Measurements from ENCODE around the gene PPDPF.

GRCh38 chr20:63561624-63562396, 41.2 kb downstream of the PPDPF start:
- TF ChIP-seq ZNF565 (CRISPR knock-in tag; conservative IDR thresholded peaks at IDR 0.05; ENCODE audit: low read depth): no peak
- TF ChIP-seq ARNTL (CRISPR knock-in tag; IDR thresholded peaks at IDR 0.05; ENCODE audit: borderline replicate concordance, low read depth): no peak
- TF ChIP-seq, protein P1, sequence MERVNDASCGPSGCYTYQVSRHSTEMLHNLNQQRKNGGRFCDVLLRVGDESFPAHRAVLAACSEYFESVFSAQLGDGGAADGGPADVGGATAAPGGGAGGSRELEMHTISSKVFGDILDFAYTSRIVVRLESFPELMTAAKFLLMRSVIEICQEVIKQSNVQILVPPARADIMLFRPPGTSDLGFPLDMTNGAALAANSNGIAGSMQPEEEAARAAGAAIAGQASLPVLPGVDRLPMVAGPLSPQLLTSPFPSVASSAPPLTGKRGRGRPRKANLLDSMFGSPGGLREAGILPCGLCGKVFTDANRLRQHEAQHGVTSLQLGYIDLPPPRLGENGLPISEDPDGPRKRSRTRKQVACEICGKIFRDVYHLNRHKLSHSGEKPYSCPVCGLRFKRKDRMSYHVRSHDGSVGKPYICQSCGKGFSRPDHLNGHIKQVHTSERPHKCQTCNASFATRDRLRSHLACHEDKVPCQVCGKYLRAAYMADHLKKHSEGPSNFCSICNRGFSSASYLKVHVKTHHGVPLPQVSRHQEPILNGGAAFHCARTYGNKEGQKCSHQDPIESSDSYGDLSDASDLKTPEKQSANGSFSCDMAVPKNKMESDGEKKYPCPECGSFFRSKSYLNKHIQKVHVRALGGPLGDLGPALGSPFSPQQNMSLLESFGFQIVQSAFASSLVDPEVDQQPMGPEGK (CRISPR knock-in tag; IDR thresholded peaks at IDR 0.05; ENCODE audit: borderline replicate concordance): no peak
- no peak for TF ChIP-seq ZFP30 (CRISPR knock-in tag; IDR thresholded peaks at IDR 0.05)
